Forelimb muscle (tissue), 1 donor: Measurements from ENCODE around the gene BCORL1. TPM values are rescaled to one million over a fixed set of nuclear protein-coding genes. Genes with fewer than 3 reads are reported as not detected.

ENCODE experiments used
- DNase-seq: peaks from one replicate; pipeline ENCODE4 v3.0.0-alpha.2; 2013; ENCODE audit warnings: low read depth
- polyA plus RNA-seq: library from polyadenylated mRNA; unstranded; fragments of 120-200 nt; gene quantifications from one replicate; pipeline ENCODE4 v1.2.1, GENCODE V29; 2013; ENCODE audit not compliant: insufficient read length

The BCORL1 gene
- polyA plus RNA-seq, 1 donor, result 15.6 TPM

- DNase-seq, result no peak
Measured at GRCh38 chrX:130091980-130092522, 109.6 kb downstream of the BCORL1 start.

GRCh38 chrX:130093271-130093670, 110.8 kb downstream of the BCORL1 start:
- DNase-seq, result no peak

DNA sequence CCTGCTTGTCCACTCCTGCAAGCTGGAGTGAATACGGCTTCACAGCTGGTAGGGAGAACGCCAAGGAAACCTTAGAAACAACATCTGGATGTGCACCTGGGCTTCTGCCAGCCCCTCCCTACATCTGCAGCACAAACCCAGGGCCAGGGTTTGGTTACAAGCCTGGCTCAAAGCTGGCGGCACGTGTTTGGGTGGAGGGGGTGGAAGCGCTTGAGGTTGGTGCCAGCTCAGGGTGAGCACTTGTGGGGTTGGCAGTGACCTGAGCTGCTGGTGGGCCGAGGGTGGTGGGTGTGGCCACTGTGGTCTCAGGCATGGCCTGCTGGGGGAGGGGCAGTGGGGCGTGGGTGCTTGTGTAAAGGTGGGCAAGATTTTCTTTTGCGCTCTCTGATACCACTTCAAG, 112.3 kb downstream of the BCORL1 start:
- DNase-seq, result no peak

DNA sequence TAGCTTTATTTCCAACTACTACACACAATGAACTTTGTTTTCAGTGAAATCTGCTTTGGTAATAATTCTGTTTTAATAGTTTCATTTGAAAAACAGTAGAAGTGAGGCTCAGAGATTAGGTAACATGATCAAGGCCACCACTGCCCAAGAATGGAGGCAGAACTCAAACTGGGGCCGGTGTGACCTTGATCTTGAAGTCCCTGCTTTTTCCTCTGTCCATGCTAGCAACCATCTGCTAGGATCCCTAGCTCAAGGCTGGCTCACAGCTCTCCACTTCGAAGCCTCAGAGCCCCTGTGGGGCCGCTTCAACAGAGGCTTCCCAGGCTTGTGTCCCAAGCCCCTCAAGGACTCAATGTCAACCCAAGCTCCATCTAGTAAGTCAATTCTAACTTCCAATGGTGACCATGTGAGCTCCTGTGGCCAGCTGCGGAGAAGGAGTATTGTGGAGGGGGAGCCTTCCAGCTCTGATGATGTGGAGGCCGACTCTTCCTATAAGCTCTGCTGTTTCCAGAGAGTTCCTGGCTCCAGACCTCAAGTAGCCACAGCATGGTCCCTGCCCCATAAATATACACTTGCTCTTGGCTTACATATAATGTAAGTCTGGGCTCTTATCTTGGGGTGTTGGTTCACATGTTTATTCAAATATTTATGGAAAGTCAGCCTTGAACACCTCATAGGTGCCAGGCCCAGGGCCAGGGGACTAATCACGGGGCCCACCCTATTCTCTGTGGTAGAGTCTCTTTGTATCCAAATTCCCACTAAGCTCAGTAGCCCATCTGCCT, 113.0 kb downstream of the BCORL1 start:
- no peak for DNase-seq

DNA sequence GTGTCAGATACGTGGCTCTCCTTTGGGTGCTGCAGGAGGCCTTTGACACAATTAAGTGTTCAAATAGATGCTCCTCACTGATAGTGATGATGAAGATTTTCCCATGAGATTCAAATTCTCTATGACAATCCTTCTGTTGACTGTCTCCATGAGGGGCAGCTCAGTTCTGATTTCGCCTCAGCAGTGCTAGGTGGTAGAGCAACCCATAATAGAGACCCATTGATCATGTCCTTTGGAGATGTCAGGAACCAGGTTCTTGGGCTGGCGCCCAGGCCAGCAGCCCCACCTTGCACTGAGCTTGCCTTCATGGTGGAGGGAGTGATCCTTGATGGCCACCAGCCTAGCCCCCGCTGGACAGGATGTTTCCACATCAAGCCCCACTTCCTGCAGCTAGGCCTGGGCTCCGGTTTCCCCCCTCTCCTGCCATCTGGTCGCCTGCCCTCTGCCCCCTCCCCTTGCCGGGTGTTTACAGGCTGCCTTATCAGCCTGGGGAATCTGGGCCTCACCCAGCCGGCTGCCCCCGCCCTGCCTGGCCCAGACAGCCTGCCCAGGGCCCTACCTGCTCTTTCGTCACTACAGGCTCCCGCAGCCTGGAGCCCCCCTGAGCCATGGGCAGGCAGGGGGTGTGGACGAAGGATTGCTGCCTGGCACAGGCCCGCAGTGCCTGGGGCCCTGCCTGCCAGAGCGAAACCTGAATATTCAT, 115.2 kb downstream of the BCORL1 start:
- DNase-seq, result no peak

DNA sequence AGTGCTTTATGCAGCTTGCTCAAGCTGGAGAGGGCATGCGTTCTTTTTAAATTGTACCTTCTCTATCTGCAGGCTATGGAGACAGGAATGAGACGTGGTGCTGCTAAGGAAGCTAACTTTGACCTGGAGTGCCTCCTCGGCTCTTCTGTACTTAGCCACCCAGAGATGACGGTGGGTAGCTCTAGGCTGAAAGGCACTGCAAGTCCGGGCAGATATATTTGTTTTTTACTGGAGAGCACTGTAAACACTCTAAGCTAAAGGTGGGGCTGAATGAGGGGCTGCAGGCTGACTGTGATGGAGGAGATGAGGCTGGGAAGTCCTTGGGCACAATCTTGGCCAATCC, 115.7 kb downstream of the BCORL1 start:
- DNase-seq, result no peak

- no peak for DNase-seq
Measured at GRCh38 chrX:130100180-130100579, 117.7 kb downstream of the BCORL1 start.

GRCh38 chrX:130103605-130104004, 121.2 kb downstream of the BCORL1 start:
- no peak for DNase-seq

- DNase-seq, result no peak
Measured at GRCh38 chrX:130105244-130105643, 122.8 kb downstream of the BCORL1 start.

GRCh38 chrX:130106071-130106470, 123.6 kb downstream of the BCORL1 start:
- no peak for DNase-seq

Other genes with a start within 250 kb of the BCORL1 start
- gene XPNPEP2, start 243.7 kb upstream of the BCORL1 start, polyA plus RNA-seq, result 3.6 TPM
- gene SASH3, start 202.7 kb upstream of the BCORL1 start, polyA plus RNA-seq, result 2.3 TPM
- gene ZDHHC9, start 138.7 kb upstream of the BCORL1 start, polyA plus RNA-seq, result 27.8 TPM
- 24.8 TPM for gene UTP14A, start 76.5 kb upstream of the BCORL1 start, polyA plus RNA-seq
- gene ELF4, start 127.9 kb downstream of the BCORL1 start, polyA plus RNA-seq, result 8.5 TPM
- gene AIFM1, start 183.2 kb downstream of the BCORL1 start, polyA plus RNA-seq, result 21.3 TPM
- 0.43 TPM for gene RAB33A, start 189.3 kb downstream of the BCORL1 start, polyA plus RNA-seq